GM12864 (cell line): ENCODE data around the gene GAPDH.
"Not testable (repeated sequence)": the region's sequence is repeated elsewhere in the genome, so short reads cannot be mapped to it uniquely, and the experiment has no call there.

Experiments
- DNase-seq: peaks from one replicate; pipeline ENCODE4 v3.0.0-alpha.2; 2011; ENCODE audit warnings: low read depth
- H3K4me3 ChIP-seq: 2 replicates; pipeline ENCODE4 v1.5.1; 2011; ENCODE audit warnings: mild to moderate bottlenecking, low read depth, low read length, control low read depth
- CTCF ChIP-seq: IDR thresholded peaks from 2 replicates; pipeline ENCODE4 v1.5.1; 2011; ENCODE audit warnings: low read depth, mild to moderate bottlenecking, moderate library complexity, low read length, control low read depth, inconsistent platforms; ENCODE audit errors: missing control alignments

GAPDH gene

DNA sequence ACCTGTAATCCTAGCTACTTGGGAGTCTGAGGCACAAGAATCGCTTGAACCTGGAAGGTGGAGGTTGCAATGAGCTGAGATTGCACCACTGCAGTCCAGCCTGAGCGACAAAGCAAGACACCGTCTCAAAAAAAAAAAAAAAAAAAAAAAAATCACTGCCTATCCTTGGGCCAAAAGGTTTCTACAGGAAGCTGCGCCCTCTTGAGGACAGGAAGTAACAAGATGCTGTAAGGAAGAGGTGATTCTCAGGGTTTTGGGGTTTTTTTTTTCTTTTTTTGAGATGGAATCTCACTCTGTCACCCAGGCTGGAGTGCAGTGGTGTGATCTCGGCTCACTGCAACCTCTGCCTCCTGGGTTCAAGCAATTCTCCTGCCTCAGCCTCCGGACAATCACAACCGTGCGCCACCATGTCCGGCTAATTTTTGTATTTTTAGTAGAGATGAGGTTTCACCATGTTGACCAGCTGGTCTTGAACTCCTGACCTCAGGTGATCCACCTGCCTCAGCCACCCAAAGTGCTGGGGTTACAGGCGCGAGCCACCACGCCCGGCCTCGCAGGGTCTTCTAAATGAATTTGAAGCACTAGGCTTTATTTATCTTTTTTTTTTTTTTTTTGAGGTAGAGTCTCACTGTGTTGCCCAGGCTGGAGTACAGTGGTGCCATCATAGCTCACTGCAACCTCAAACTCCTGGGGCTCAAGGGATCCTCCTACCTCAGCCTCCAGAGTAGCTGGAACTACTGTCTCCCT, 23.9 kb downstream of the GAPDH start:
- peak; percentile 53 for TF ChIP-seq CTCF
- DNase-seq, result peak; percentile 29
- not testable (repeated sequence) for H3K4me3 ChIP-seq

DNA sequence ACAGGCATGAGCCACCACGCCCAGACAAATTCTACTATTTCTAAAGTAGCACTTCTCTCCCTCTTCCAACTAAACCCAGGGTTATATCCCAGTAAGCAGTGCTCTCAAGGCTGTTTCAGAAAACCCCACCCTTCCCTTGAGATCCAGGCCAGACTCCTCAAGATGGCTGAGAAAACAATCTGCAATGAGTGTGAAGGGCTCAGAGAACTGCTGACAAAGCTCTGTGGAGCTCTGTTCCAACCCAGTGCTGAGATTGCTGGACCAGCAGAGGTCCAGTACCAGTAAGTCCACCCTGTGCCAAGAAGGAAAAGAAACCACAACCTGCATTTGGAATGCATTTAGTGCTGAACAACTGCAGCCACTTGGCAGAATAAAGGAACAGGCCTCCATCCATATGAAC, 25.2 kb downstream of the GAPDH start:
- no peak for DNase-seq
- no peak overlapping the region for H3K4me3 ChIP-seq
- no peak for TF ChIP-seq CTCF

- no peak for TF ChIP-seq CTCF
- no peak for DNase-seq
- no peak overlapping the region for H3K4me3 ChIP-seq
Observed at GRCh38 chr12:6560501-6561205, 26.3 kb downstream of the GAPDH start.

- TF ChIP-seq CTCF, result no peak
- no peak for DNase-seq
Observed at GRCh38 chr12:6562881-6563280, 28.6 kb downstream of the GAPDH start.

DNA sequence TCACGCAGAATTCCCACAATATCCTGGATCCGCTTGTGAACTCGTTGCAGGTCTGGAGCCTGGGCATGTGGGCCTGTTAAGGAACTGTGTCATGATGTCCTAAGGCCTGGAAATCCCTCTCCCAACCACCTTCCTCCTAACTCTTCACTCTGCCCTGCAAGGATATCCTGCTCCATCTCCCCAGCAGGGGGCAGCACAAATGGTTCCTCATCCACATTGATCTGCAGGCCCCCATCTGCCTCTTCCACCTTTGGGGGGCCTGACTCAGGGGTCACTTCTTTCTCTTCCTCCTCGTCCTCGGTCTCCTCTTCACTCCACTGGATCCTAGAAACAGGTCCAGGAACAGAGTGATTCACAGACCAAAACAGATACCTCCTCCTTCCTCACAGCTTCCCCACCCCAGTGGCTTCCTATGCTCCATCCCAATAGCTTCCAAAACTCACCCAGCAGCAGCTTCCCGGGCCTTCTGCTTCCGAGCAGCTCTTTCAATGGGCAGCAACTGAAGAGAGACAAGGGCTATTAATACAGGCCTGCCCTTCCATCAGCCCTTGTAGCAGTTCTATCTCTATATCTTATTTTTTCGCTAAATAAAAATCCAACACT, 29.2 kb downstream of the GAPDH start:
- no peak overlapping the region for H3K4me3 ChIP-seq
- TF ChIP-seq CTCF, result peak; percentile 81
- DNase-seq, result peak; percentile 13

More at GRCh38 chr12:6562881-6563280, 28.6 kb downstream of the GAPDH start:
- H3K4me3 ChIP-seq, result no peak overlapping the region

- DNase-seq, result no peak
- H3K4me3 ChIP-seq, result peak overlapping the region; percentile 76
- no peak for TF ChIP-seq CTCF
Observed at GRCh38 chr12:6567112-6567670, 32.9 kb downstream of the GAPDH start.
